Osteocyte (in vitro differentiated cells): ENCODE measurements around the gene HOXA2. TPM values are rescaled to one million over a fixed set of nuclear protein-coding genes. Genes with fewer than 3 reads are reported as not detected.

Experiments
- DNase-seq: peaks from one replicate; pipeline ENCODE4 v3.0.0; 2021; ENCODE audit warnings: mixed read lengths; ENCODE audit not compliant: unreplicated experiment; ENCODE audit errors: extremely low spot score
- H3K27ac Mint-ChIP-seq: one replicate; pipeline ENCODE4 v1.8.0; 2021; ENCODE audit warnings: mild to moderate bottlenecking, mixed read lengths; ENCODE audit not compliant: unreplicated experiment
- H3K27me3 Mint-ChIP-seq: one replicate; pipeline ENCODE4 v1.8.0; 2021; ENCODE audit warnings: mixed read lengths; ENCODE audit not compliant: unreplicated experiment
- H3K36me3 Mint-ChIP-seq: one replicate; pipeline ENCODE4 v1.8.0; 2021; ENCODE audit warnings: mixed read lengths; ENCODE audit not compliant: unreplicated experiment
- H3K4me1 Mint-ChIP-seq: one replicate; pipeline ENCODE4 v1.8.0; 2021; ENCODE audit warnings: mixed read lengths; ENCODE audit not compliant: unreplicated experiment
- H3K4me3 Mint-ChIP-seq: one replicate; pipeline ENCODE4 v1.8.0; 2021; ENCODE audit warnings: mild to moderate bottlenecking, moderate library complexity, mixed read lengths; ENCODE audit not compliant: unreplicated experiment
- H3K9me3 Mint-ChIP-seq: one replicate; pipeline ENCODE4 v1.8.0; 2021; ENCODE audit warnings: mixed read lengths; ENCODE audit not compliant: unreplicated experiment
- total RNA-seq: library from RNA; stranded (reverse); gene quantifications from 2 replicates; pipeline ENCODE4 v1.2.1, GENCODE V29; 2021
- TF ChIP-seq, protein P1 (sequence below): fragments of 200-600 bp; sonication (generic); IDR thresholded peaks from 2 replicates; pipeline ENCODE4 v1.5.0; 2021; ENCODE audit warnings: antibody characterized with exemption, mild to moderate bottlenecking, moderate library complexity

HOXA2 gene
- total RNA-seq, 1 donor from 2014 or later, result not detected

DNA sequence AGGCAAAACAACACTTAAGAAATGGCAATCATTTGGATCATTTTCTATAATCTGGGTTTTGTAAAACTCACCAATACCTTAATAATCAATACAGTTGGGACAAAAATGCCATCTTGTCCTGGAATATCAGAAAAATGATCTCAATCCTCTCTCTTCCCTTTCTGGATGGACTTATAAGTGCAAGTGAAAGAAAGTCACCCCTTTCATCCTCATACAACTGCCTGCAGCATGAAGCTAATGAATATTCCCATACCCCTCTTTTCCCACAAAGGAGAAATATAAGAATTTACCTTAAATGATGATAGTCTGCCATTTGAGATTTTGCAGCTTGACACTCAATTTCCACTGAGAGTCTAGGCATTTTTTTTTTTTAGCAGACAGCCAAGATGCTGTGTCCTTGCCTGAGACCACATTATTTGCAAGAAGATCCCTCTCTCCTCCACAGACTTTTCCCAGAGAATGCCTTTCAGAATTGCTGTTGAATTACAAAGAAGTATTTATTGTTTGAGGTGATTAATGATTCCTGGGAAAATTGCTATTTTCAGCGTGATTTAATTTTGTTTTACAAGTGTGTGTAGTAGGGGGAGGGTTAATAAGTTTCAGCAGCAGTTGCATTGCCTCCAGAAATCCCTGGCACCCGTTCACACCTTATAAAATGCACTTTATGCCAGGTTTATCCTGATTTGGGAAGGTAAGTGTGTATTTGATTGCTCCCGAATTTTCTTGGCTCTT is 24.3 kb upstream of the HOXA2 start:
- TF ChIP-seq, protein P1, sequence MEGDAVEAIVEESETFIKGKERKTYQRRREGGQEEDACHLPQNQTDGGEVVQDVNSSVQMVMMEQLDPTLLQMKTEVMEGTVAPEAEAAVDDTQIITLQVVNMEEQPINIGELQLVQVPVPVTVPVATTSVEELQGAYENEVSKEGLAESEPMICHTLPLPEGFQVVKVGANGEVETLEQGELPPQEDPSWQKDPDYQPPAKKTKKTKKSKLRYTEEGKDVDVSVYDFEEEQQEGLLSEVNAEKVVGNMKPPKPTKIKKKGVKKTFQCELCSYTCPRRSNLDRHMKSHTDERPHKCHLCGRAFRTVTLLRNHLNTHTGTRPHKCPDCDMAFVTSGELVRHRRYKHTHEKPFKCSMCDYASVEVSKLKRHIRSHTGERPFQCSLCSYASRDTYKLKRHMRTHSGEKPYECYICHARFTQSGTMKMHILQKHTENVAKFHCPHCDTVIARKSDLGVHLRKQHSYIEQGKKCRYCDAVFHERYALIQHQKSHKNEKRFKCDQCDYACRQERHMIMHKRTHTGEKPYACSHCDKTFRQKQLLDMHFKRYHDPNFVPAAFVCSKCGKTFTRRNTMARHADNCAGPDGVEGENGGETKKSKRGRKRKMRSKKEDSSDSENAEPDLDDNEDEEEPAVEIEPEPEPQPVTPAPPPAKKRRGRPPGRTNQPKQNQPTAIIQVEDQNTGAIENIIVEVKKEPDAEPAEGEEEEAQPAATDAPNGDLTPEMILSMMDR, result no peak
- Mint-ChIP-seq H3K36me3 (no peaks in the 10 kb centered on the region), H3K27me3 (peaks cover 91% of the 10 kb centered on the region), H3K9me3 (no peaks in the 10 kb centered on the region), H3K4me1 (peaks cover 2% of the 10 kb centered on the region), H3K4me3 (no peak overlapping the region), H3K27ac (no peak overlapping the region)
- DNase-seq, result no peak

DNA sequence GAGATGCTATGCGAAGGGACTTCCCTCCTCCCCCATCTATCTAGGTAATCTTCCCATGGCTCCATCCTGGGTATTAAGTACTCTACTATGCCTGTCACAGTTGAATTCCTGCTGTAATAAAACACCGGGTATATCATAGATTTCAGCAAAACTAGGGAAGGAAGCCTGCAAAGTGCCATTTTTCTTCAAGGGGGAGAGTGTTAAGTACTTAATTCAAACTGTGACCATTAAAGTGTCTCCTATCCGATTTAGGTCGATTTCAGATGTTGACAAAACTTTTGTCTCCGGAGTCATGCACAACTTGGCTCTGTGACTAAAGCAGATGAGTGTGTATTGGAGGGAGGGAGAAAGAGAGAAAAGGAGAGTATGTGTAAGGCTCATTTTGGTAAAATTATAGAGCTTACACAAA is 23.5 kb upstream of the HOXA2 start:
- Mint-ChIP-seq H3K9me3 (no peaks in the 10 kb centered on the region), H3K4me3 (no peak overlapping the region), H3K36me3 (no peaks in the 10 kb centered on the region), H3K27me3 (peaks cover 91% of the 10 kb centered on the region), H3K27ac (no peak overlapping the region), H3K4me1 (no peaks in the 10 kb centered on the region)
- TF ChIP-seq, protein P1, result no peak
- DNase-seq, result no peak

DNA sequence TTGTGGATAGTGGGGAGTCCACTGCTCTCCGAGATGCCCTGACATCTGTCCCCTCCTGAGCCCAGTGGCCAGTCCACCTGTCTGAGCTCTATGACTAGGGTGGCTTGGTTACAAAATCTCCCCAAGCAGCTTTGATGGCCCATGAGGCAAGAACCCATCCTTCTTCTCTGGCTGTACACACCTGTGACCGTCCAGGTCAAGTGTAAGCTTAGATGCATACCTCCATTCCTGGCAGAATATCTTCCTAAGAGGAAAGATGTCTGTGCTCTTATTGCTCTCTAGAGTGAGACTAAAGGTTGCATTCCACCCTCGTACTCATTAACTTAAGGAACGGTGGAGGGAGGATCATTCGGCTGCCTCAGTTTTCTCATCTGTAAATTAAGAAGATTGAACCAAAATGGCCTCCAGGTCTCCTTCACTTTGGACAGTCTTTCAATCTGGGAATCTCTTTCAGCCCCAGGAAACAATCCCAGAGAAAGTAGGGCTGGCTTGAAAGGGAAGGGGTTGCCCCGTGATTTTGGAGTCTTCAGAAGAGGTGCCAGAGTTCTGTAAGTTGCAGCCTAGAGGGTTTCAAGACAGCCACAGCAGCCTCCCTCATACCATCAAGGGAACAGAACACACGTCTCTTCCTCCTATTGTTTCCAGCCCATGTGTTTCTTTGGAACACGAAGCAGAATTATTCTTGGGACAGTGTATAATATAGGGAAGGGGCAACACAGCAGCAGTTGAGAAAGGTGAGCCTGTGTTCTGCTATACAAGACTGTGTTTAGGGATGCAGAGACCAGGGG is 22.6 kb upstream of the HOXA2 start:
- peaks cover 96% of the 10 kb centered on the region for H3K27me3 Mint-ChIP-seq

DNA sequence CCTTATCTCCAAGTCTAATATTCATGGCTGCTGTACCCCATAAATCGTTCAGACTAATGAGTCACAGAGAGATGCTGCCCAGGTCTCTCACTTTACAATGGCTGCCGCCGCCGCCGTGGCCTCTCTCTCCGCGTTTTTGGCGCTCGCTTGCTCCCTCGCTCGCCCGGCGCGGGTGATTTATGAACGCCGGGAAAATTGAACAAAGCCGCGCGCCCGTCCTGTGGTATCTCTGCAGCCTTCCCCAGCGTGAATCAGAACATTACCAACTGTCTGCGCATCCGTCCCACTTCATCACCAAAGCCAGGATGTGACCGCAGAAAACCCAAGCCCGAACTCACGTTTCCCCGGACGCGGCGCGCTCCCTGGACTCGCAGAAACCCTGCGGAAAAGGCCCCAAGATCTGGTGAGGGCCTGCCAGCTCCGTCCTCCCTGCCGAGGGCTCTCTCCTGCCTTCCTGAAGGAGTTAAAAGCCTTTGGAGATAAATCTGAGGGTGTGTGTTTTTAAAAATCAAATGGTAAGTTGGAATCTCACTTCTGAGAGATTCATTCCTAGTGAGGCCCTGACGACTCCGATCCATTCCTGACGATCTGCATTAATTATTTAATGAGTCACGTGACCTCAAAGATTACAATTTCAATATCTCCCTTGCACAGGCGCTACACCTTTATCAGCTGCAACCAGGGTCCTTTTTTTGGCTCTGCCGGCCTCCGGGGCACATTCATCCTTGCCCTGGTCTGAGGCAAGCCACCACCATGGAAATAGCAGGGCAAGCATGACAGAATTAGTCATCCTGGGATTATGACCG is 21.8 kb upstream of the HOXA2 start:
- H3K4me1 Mint-ChIP-seq, result no peaks in the 10 kb centered on the region
- H3K4me3 Mint-ChIP-seq, result no peak overlapping the region

More for the DNA sequence above, 22.6 kb upstream of the HOXA2 start:
- TF ChIP-seq, protein P1, result no peak
- no peak overlapping the region for H3K27ac Mint-ChIP-seq
- H3K9me3 Mint-ChIP-seq, result no peaks in the 10 kb centered on the region
- no peaks in the 10 kb centered on the region for H3K36me3 Mint-ChIP-seq
- no peak overlapping the region for H3K4me3 Mint-ChIP-seq
- DNase-seq, result no peak
- H3K4me1 Mint-ChIP-seq, result no peaks in the 10 kb centered on the region

More for the DNA sequence above, 21.8 kb upstream of the HOXA2 start:
- H3K36me3 Mint-ChIP-seq, result no peaks in the 10 kb centered on the region
- H3K27me3 Mint-ChIP-seq, result peaks cover 98% of the 10 kb centered on the region
- DNase-seq, result no peak
- no peaks in the 10 kb centered on the region for H3K9me3 Mint-ChIP-seq
- no peak overlapping the region for H3K27ac Mint-ChIP-seq
- TF ChIP-seq, protein P1, result no peak
